ENCODE data around the gene ZNF292.
"Not testable (repeated sequence)": the region's sequence is repeated elsewhere in the genome, so short reads cannot be mapped to it uniquely, and the experiment has no call there.

The ZNF292 gene

GRCh38 chr6:87150406-87150805, 5.0 kb upstream of the ZNF292 start:
- no peak overlapping the region for H3K4me3 ChIP-seq (ENCODE audit: low read depth, low read length)
- TF ChIP-seq CTCF (conservative IDR thresholded peaks at IDR 0.05; ENCODE audit: low read depth, low read length), result no peak
- no peak for DNase-seq (ENCODE audit: low read depth)

- no peak for DNase-seq (ENCODE audit: low read depth)
- peak overlapping the region; percentile 67 for H3K4me3 ChIP-seq (ENCODE audit: low read depth, low read length)
- no peak for TF ChIP-seq CTCF (conservative IDR thresholded peaks at IDR 0.05; ENCODE audit: low read depth, low read length)
Measured at GRCh38 chr6:87151471-87151780, 3.9 kb upstream of the ZNF292 start.

DNA sequence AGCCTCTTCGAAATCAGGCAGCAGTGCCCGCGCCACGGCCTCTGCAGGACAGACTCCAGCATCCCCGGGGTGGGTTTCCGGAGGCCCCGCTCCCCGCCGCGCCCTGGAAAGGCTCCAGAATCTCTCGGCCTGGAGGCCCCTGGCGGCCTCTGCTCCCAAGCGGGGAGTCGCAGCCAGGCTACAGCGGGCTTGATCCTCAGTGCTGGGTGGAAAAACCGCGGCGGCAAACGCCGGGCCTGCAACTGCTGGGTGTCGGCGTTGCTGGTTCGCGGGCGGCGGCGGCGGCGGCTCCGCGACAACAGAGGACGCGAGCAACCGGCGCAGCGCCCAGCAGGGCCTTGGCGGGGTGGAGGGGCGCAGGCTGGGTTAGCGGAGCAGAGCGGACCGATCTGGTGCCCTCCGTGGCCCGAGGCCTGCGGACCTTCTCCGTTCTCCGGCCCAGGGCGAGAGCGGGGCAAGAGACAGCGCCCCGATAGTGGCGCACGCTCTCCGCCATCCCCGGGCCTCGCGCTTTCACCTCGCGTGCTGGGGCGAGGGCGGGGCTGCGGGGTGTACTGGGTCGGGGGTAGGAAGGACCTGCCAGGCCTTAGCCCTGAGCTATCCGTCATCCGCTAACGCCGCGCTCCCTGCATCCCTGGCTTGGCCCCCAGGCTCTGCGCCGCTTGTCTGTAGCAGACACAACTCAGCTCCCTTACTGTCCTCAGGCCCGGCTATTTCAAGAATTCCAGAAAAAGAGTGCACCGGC, 3.4 kb upstream of the ZNF292 start:
- peak overlapping the region; percentile 67 for H3K4me3 ChIP-seq (ENCODE audit: low read depth, low read length)
- peak; percentile 67 for DNase-seq (ENCODE audit: low read depth)
- no peak for TF ChIP-seq CTCF (conservative IDR thresholded peaks at IDR 0.05; ENCODE audit: low read depth, low read length)

GRCh38 chr6:87152526-87152955, 2.8 kb upstream of the ZNF292 start:
- TF ChIP-seq CTCF (conservative IDR thresholded peaks at IDR 0.05; ENCODE audit: low read depth, low read length), result no peak
- peak overlapping the region; percentile 67 for H3K4me3 ChIP-seq (ENCODE audit: low read depth, low read length)
- DNase-seq (ENCODE audit: low read depth), result peak; percentile 31

DNA sequence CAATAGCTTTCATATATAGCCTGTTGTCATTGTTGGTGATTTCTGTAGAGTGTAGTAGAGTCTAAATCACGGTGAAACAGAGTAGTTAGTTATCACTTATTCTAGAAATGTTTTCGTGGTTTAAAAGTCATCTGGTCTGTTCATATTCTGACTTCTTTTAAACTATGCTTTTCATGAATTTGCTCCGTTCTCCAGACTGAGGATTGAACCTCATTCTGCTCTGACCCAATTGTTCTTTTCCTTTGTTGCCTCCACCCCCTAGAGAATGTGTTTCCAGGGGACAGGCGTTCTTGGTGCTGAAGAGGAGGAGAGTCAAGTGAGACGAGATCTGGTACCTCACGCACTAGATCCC, 748 bp upstream of the ZNF292 start:
- no peak for TF ChIP-seq CTCF (conservative IDR thresholded peaks at IDR 0.05; ENCODE audit: low read depth, low read length)
- peak overlapping the region; percentile 95 for H3K4me3 ChIP-seq (ENCODE audit: low read depth, low read length)
- DNase-seq (ENCODE audit: low read depth), result no peak

DNA sequence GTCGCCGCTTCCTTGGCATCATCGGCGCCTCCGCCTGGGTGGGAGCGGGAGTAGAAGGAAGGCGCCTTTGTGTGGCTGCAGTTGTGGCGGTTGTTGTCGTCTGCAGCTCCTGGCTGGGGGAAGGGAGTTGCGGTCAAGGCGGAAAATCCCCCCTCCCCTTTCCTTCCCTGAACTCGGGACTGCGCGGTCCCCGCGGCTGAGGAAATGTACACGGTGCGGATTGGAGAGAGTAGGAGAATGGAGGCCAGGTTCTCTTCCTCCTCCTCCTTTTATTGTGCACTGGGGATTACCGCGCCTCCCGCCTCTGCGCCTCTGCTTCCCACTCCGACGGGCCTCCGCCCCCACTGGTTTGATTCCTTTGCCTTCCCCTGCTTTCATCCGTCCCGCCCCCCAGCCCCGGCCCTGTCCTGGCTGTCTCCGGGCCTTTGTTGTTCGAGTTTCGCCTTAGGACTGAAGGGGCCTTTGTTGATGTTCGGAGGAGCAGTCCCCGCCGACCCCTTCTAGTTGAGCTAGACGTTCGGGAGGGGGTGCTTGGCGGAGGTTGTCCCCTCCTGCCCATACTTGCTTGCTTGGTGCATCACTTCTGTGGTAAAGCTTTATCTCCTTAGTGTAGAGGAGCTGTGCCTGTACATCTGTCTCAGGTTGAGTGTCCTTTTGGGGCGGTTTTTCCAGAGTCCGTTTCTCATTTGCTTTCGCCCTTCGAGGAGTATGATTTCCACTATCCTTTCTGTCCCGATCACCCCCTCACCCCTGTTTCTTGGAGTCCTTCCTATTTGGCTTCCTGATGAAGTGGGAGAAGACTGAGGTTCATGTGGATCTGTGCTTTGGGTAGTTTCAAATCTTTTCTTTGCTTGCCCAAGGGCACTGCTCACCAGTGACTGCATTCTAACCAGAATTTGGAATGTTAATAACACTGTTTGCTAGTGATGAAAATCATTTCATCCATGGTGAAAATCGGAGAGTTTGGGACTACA, 764 bp downstream of the ZNF292 start:
- H3K4me3 ChIP-seq (ENCODE audit: low read depth, low read length), result peak overlapping the region; percentile 95
- peak; percentile 49 for DNase-seq (ENCODE audit: low read depth)
- no peak for TF ChIP-seq CTCF (conservative IDR thresholded peaks at IDR 0.05; ENCODE audit: low read depth, low read length)

- DNase-seq (ENCODE audit: low read depth); H3K4me3 ChIP-seq (ENCODE audit: low read depth, low read length): not testable (repeated sequence)
Measured at GRCh38 chr6:87157596-87157995, 2.2 kb downstream of the ZNF292 start.

Data from choroid plexus epithelial cell (primary cell).